SK-N-SH (cell line): ENCODE data around the gene AGBL5.

ENCODE experiments used
- CTCF ChIP-seq: fragments of 200-600 bp; sonication (generic); IDR thresholded peaks from 2 replicates; pipeline ENCODE4 v1.6.1; 2017; ENCODE audit warnings: antibody characterized with exemption, mild to moderate bottlenecking, moderate library complexity
- TF ChIP-seq, protein P1 (sequence below): IDR thresholded peaks from 2 replicates; pipeline ENCODE4 v1.4.0; 2012; ENCODE audit warnings: low read depth, borderline replicate concordance

DNA sequence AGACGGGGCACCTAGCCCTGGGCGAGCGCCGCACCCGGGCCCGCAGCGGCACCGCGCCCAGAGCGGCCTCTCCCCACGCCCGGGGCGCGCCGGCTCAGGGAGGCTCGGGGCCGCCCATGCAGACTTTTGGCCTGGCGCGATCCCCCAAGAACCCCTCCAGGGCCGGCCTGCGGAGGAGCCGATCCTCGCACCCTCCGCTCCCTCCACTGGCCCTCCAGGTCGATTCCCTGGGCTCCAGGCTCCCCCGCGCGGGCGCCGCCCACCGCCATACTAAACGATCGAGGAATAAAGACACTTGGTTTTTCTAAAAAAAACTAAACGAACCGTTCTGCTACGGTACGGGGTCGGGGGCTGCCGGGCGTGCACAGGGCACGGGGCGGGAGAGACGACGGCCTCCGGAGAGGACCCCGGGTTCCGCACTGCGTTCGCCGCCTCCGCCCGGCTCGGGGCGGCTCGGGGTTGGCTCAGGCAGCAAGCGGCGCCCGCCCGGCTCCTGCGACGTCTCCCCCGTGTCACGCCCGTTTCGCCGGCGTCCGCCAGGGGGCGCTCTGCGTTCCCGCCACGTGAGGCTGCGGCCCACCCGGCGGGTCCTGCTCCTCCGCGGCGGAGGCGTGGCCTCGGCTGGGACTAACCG is 34.7 kb downstream of the AGBL5 start:
- peak; percentile 69 for TF ChIP-seq CTCF
- TF ChIP-seq, protein P1, sequence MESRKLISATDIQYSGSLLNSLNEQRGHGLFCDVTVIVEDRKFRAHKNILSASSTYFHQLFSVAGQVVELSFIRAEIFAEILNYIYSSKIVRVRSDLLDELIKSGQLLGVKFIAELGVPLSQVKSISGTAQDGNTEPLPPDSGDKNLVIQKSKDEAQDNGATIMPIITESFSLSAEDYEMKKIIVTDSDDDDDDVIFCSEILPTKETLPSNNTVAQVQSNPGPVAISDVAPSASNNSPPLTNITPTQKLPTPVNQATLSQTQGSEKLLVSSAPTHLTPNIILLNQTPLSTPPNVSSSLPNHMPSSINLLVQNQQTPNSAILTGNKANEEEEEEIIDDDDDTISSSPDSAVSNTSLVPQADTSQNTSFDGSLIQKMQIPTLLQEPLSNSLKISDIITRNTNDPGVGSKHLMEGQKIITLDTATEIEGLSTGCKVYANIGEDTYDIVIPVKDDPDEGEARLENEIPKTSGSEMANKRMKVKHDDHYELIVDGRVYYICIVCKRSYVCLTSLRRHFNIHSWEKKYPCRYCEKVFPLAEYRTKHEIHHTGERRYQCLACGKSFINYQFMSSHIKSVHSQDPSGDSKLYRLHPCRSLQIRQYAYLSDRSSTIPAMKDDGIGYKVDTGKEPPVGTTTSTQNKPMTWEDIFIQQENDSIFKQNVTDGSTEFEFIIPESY: peak; percentile 76; the same call in 1 of the 2 replicates
